LoVo (cell line): ENCODE measurements around the gene CHST10.
"Not testable (repeated sequence)": the region's sequence is repeated elsewhere in the genome, so short reads cannot be mapped to it uniquely, and the experiment has no call there.

Source experiments
- DNase-seq: peaks from one replicate; pipeline ENCODE4 v3.0.0-alpha.2; 2016; ENCODE audit warnings: low spot score

CHST10 gene

DNA sequence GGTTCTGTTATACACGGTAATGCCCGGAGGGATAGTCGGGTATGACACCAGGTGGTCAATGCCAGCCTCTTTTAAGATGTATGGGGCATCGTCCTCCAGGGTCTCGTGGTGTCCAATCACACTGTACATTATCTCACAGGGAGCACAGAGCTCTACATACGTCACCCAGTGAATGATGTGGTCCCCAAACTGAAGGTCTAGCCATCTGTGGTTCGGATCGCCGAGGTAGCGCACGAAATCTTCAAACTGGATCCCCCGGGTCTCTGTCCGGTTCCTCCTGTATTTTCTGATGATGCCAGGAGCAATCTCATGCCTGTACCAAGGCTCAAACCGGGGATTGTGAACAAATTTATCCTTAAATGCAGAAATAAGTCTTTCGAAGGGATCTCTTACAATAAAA lies 24.1 kb downstream of the CHST10 start:
- no peak for DNase-seq

DNA sequence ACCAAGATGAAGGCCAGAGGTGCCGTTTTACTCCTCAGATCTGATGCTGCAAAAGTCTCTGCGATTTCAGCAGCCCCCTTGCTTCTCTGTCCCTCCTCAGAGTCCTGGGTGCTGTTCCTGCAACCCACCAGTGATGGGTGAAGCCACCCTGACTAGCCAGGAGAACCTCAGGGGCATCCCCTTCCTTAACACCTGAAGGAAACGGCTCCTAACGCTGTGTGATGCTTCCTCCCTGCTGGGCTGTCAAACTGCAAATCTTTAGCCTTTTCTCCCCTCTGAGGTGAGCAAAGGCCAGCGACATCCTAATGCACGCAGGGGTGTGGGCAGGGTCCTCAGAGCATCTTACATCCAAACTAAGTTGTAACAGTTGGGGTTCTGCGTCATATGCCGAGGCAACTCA lies 24.8 kb downstream of the CHST10 start:
- no peak for DNase-seq

- no peak for DNase-seq
Observed at GRCh38 chr2:100391735-100392515, 25.5 kb downstream of the CHST10 start.

GRCh38 chr2:100390001-100390940 lies 27.2 kb downstream of the CHST10 start:
- no peak for DNase-seq

DNA sequence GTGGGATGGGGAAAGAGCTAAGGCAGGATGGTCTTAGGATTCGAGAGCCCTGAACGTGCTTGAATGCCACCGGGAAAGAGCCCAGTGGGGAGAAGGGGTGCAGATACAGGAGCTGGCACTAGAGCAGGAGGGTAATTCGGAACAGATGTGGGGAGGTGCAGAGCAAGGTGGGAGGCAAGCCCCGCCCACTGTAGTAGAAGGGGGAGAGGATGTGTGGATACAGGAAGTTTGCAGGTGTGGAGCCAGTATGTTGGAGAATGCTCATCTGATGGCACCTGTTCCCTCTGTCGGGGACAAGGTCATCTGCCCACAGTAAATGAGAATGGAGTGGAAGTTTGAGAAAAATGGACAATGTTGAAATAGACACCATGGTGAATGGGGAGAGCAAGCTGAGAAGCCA lies 28.8 kb downstream of the CHST10 start:
- no peak for DNase-seq

DNA sequence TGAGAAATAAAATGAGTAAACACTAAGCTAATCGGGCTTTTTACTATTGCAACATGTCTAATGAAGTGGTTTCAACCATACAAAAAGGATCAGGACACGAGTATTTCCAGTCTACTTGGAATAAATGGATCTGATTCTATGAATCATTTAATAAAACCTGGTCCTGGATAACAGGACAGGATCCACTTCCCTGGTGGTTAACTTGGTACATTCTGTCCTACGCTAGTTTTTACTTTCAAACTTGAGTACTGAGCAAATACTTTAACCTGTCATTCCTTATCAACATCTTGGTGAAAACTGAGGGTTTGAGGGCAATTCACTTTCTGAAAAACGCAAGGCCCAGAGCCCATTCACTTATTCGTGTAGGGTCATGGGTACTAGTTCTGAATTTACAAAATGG lies 33.5 kb downstream of the CHST10 start:
- no peak for DNase-seq

- no peak for DNase-seq
Observed at GRCh38 chr2:100383306-100383705, 34.2 kb downstream of the CHST10 start.

- peak; percentile 40 for DNase-seq
Observed at GRCh38 chr2:100381240-100381639, 36.2 kb downstream of the CHST10 start.

- DNase-seq: no peak
Observed at GRCh38 chr2:100380681-100381080, 36.8 kb downstream of the CHST10 start.

DNA sequence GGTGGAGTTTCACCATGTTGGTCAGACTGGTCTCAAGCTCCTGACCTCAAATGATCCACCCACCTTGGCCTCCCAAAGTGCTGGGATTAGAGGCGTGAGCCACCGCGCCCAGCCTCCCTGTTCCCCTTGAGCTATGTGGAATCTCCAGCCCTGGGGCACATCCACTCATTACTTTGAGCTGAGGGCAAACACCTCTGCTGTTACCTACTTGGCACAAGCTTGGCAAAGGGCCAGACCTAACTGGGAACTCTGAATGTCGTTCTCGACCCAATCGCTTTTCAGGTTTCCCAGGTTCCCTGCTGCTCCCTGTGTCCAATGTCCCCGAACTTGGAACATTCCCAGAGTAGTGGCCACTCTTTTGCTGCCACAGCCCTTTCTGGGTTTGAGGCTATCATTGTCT lies 40.6 kb downstream of the CHST10 start:
- no peak for DNase-seq

DNA sequence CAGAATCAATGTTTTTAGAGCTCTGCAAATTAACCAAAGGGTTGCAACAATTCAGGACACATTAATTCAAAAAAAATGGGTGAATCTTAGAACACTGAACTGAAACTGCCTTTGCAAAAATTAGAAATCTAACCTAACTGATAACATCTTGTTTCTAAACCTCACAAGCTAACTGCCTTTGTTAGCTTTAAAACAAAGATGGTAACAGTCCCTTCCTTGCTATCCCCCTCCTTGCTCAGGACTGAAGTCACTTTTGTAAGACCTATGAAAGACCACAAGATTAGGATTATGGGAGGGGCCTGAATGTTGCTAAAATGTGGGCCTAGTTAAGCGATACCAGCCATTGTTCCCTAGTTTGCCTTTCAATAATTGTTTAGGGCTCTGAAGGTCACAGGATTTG lies 50.3 kb downstream of the CHST10 start:
- no peak for DNase-seq

GRCh38 chr2:100365434-100365833 lies 52.0 kb downstream of the CHST10 start:
- peak; percentile 13 for DNase-seq

- not testable (repeated sequence) for DNase-seq
Observed at GRCh38 chr2:100362269-100362668, 55.2 kb downstream of the CHST10 start.

GRCh38 chr2:100359576-100359975 lies 57.9 kb downstream of the CHST10 start:
- DNase-seq: no peak

DNA sequence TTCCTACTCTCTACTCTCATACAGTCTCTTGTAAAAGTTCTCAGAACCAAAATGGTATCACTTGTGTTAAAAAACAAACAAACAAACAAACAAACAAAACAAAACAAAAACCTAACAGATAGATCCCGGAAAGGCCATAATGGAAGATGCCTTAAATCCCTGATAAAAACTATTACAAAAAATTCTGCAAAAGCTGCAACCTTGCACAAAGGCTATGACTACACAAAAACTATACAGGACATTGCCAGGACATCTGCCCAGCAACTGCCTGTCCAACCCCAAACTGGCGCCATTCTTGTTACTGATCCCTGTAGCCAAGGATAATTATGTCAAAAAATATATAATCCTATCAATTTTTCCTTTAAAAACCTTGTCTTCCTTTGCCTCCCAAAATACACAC lies 58.9 kb downstream of the CHST10 start:
- DNase-seq: no peak

DNA sequence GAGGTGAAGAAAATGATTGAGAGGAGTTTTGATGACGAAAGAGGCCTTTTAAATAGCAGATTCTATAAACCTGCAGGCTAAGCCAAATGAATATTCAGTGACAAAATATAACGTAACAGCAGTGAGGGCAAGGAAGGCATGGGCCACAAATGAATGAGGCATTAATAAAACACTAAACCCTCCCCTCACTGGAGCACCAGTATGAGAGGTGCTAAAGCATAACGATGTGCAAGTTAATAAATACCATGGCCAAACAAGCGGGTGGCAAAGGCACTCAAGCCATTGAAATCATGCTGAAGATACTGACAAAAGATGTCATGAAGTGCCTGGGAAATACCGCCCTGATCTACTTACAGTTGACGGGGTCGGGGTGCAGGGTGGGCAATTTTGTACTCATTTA lies 64.9 kb downstream of the CHST10 start:
- no peak for DNase-seq

- DNase-seq: no peak
Observed at GRCh38 chr2:100350661-100351185, 66.7 kb downstream of the CHST10 start.

GRCh38 chr2:100345144-100345543 lies 72.3 kb downstream of the CHST10 start:
- DNase-seq: not testable (repeated sequence)

GRCh38 chr2:100344433-100344832 lies 73.0 kb downstream of the CHST10 start:
- DNase-seq: no peak

DNA sequence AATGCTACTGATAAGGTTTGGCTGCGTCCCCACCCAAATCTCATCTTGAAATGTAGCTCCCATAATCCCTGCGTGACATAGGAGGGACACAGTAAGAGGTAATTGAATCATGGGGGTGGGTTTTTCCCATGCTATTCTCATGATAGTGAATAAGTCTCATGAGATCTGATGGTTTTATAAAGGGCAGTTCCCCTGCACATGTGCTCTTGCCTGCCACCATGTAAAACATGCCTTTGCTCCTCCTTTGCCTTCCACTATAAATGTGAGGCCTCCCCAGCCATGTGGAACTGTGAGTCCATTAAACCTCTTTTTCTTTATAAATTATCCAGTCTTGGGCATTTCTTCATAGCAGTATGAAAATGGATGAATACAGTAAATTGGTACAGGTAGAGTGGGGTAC lies 75.0 kb downstream of the CHST10 start:
- DNase-seq: not testable (repeated sequence)
